Measurements from ENCODE around the gene PNISR. TPM values are rescaled to one million over a fixed set of nuclear protein-coding genes. Genes with fewer than 3 reads are reported as not detected.

PNISR gene
- total and polyA plus RNA-seq, 2 of the 13 experiments (the other 11 are each of a cell fraction or from before 2014, with no cell fraction given) = 43.0 to 48.0 TPM

DNA sequence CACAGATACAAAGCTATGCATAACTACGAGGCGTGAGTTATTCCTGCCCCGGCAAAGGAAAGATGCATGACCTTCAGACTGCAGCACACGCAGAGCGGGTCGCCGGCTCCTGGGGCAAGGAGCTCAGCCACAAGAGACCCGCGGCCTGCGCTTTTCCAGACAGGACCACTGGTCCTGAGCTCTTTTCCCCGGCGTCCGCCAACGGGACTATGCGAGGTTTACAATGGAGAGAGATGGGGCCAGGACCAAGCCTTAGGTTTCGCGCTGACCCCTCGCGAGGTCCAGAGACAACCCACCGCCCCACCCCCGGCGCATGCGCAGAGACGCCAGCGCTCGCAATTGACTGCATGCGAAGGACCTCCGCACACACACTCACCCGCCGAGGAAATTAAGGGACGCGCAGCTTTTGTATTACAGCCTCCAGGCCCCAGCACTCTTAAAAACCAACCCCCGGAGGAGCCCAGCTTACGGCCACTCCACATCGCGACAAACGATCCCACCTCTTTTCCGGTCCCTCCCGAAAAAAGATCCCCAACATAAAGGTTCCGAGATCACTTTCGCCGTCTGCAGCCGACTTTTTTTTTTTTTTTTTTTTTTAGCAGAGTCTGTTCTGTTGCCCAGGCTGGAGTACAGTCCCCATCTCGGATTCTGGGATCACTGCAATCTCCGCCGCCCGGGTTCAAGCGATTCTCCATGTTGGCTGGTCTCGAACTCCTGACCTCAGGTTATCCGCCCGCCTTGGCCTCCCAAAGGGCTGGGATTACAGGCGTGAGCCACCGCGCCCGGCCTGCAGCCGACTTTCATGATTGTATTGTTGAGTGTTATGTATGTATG, 31.2 kb downstream of the PNISR start, which contains the start of gene COQ3 (continued):
- TF ChIP-seq, protein P1, sequence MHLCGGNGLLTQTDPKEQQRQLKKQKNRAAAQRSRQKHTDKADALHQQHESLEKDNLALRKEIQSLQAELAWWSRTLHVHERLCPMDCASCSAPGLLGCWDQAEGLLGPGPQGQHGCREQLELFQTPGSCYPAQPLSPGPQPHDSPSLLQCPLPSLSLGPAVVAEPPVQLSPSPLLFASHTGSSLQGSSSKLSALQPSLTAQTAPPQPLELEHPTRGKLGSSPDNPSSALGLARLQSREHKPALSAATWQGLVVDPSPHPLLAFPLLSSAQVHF (CRISPR knock-in tag; IDR thresholded peaks at IDR 0.05) = no peak
- TF ChIP-seq NPAS2 (CRISPR knock-in tag; IDR thresholded peaks at IDR 0.05; ENCODE audit: borderline replicate concordance) (no peak), ZSCAN12 (CRISPR knock-in tag; IDR thresholded peaks at IDR 0.05) (0 out of 2 replicates have a peak, but pooled peaks have one; percentile 5), NR2C2 (CRISPR knock-in tag; IDR thresholded peaks at IDR 0.05; ENCODE audit: borderline replicate concordance) (peak; percentile 69), JUND (CRISPR knock-in tag; IDR thresholded peaks at IDR 0.05) (no peak), KLF9 (CRISPR knock-in tag; IDR thresholded peaks at IDR 0.05; ENCODE audit: low read depth) (no peak), EP300 (IDR thresholded peaks at IDR 0.05; ENCODE audit: low read depth in 2 of 2, low read length in 2 of 2) (no peak), EP300 (CRISPR knock-in tag; IDR thresholded peaks at IDR 0.05; ENCODE audit: borderline replicate concordance) (no peak), IRF2 (CRISPR knock-in tag; IDR thresholded peaks at IDR 0.05) (no peak; the same call in 1 of the 2 replicates), ERF (CRISPR knock-in tag; IDR thresholded peaks at IDR 0.05) (peak; percentile 43; the same call in 1 of the 2 replicates), CHD2 (IDR thresholded peaks at IDR 0.05; ENCODE audit: low read depth, low read length) (peak; percentile 93)
- TF ChIP-seq, protein P2, sequence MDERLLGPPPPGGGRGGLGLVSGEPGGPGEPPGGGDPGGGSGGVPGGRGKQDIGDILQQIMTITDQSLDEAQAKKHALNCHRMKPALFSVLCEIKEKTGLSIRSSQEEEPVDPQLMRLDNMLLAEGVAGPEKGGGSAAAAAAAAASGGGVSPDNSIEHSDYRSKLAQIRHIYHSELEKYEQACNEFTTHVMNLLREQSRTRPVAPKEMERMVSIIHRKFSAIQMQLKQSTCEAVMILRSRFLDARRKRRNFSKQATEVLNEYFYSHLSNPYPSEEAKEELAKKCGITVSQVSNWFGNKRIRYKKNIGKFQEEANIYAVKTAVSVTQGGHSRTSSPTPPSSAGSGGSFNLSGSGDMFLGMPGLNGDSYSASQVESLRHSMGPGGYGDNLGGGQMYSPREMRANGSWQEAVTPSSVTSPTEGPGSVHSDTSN (CRISPR knock-in tag; IDR thresholded peaks at IDR 0.05) = no peak
- TF ChIP-seq, protein P3, sequence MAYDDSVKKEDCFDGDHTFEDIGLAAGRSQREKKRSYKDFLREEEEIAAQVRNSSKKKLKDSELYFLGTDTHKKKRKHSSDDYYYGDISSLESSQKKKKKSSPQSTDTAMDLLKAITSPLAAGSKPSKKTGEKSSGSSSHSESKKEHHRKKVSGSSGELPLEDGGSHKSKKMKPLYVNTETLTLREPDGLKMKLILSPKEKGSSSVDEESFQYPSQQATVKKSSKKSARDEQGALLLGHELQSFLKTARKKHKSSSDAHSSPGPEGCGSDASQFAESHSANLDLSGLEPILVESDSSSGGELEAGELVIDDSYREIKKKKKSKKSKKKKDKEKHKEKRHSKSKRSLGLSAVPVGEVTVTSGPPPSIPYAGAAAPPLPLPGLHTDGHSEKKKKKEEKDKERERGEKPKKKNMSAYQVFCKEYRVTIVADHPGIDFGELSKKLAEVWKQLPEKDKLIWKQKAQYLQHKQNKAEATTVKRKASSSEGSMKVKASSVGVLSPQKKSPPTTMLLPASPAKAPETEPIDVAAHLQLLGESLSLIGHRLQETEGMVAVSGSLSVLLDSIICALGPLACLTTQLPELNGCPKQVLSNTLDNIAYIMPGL (CRISPR knock-in tag; IDR thresholded peaks at IDR 0.05; ENCODE audit: borderline replicate concordance in 1 of 2, low read depth in 1 of 2) = peak in 1 of 2 experiments; percentile 79; a peak in 2 of 4 replicates
- TF ChIP-seq, protein P4, sequence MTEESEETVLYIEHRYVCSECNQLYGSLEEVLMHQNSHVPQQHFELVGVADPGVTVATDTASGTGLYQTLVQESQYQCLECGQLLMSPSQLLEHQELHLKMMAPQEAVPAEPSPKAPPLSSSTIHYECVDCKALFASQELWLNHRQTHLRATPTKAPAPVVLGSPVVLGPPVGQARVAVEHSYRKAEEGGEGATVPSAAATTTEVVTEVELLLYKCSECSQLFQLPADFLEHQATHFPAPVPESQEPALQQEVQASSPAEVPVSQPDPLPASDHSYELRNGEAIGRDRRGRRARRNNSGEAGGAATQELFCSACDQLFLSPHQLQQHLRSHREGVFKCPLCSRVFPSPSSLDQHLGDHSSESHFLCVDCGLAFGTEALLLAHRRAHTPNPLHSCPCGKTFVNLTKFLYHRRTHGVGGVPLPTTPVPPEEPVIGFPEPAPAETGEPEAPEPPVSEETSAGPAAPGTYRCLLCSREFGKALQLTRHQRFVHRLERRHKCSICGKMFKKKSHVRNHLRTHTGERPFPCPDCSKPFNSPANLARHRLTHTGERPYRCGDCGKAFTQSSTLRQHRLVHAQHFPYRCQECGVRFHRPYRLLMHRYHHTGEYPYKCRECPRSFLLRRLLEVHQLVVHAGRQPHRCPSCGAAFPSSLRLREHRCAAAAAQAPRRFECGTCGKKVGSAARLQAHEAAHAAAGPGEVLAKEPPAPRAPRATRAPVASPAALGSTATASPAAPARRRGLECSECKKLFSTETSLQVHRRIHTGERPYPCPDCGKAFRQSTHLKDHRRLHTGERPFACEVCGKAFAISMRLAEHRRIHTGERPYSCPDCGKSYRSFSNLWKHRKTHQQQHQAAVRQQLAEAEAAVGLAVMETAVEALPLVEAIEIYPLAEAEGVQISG (CRISPR knock-in tag; IDR thresholded peaks at IDR 0.05) = no peak; the same call in 1 of the 2 replicates

Data from HepG2 (cell line).